GM20431 (cell line): ENCODE data around the gene DLK1.

Source experiments
- in situ Hi-C: fragments of 300-500 bp; cut with MseI, MboI; formaldehyde crosslinking; loops from one replicate; pipeline ENCODE4 v1.15.0; 2020; ENCODE audit warnings: low sequenced_read_pairs; ENCODE audit not compliant: unreplicated experiment

Gene DLK1

GRCh38 chr14:100748944-100749343 lies 22.3 kb downstream of the DLK1 start:
- in situ Hi-C loops = no loop called here

GRCh38 chr14:100749967-100750597 lies 23.4 kb downstream of the DLK1 start:
- in situ Hi-C loops = no loop called here

- in situ Hi-C loops = no loop called here
Measured at GRCh38 chr14:100750762-100751699, 24.3 kb downstream of the DLK1 start.

- in situ Hi-C loops = no loop called here
Measured at GRCh38 chr14:100754020-100754419, 27.3 kb downstream of the DLK1 start.

- in situ Hi-C loops = no loop called here
Measured at GRCh38 chr14:100755649-100756048, 29.0 kb downstream of the DLK1 start.

- in situ Hi-C loops = no loop called here
Measured at GRCh38 chr14:100761481-100761880, 34.8 kb downstream of the DLK1 start.

- in situ Hi-C loops = no loop called here
Measured at GRCh38 chr14:100762089-100762515, 35.4 kb downstream of the DLK1 start.

GRCh38 chr14:100762901-100763300 lies 36.2 kb downstream of the DLK1 start:
- in situ Hi-C loops = no loop called here

- in situ Hi-C loops = no loop called here
Measured at GRCh38 chr14:100764471-100765115, 37.9 kb downstream of the DLK1 start.

GRCh38 chr14:100765296-100765695 lies 38.6 kb downstream of the DLK1 start:
- in situ Hi-C loops = no loop called here

- in situ Hi-C loops = no loop called here
Measured at GRCh38 chr14:100765991-100766390, 39.3 kb downstream of the DLK1 start.

GRCh38 chr14:100767003-100767787 lies 40.5 kb downstream of the DLK1 start:
- in situ Hi-C loops = no loop called here

- in situ Hi-C loops = no loop called here
Measured at GRCh38 chr14:100767788-100768536, 41.3 kb downstream of the DLK1 start.

- in situ Hi-C loops = no loop called here
Measured at GRCh38 chr14:100769035-100769939, 42.6 kb downstream of the DLK1 start.

- in situ Hi-C loops = no loop called here
Measured at GRCh38 chr14:100770046-100770445, 43.4 kb downstream of the DLK1 start.

GRCh38 chr14:100770605-100771120 lies 44.0 kb downstream of the DLK1 start:
- in situ Hi-C loops = no loop called here

GRCh38 chr14:100771121-100771800 lies 44.6 kb downstream of the DLK1 start:
- in situ Hi-C loops = no loop called here
